Fibroblast of lung (primary cell): ENCODE results near the gene SFT2D1.

ENCODE experiments used
- CTCF ChIP-seq, 2 donors: IDR thresholded peaks in 1 of 2; conservative IDR thresholded peaks in 1 of 2; 1 replicate in 1 of 2; 2 replicates in 1 of 2; pipeline ENCODE4 v1.5.1; 2011 to 2012; ENCODE audit warnings: low read length in 2 of 2, control low read depth in 1 of 2, inconsistent platforms in 1 of 2, low read depth in 1 of 2, mild to moderate bottlenecking in 1 of 2
- EZH2 ChIP-seq: IDR thresholded peaks from 2 replicates; pipeline ENCODE4 v1.5.1; 2012; ENCODE audit warnings: low read length, control low read depth, mild to moderate bottlenecking; ENCODE audit errors: missing control alignments

GRCh38 chr6:166270706-166271375 is 71.5 kb downstream of the SFT2D1 start:
- TF ChIP-seq CTCF (conservative IDR thresholded peaks at IDR 0.05 in 1 of 2, IDR thresholded peaks at IDR 0.05 in 1 of 2; ENCODE audit: low read depth in 1 of 2, low read length in 2 of 2), result no peak
- TF ChIP-seq EZH2, result no peak
